M059J (cell line): ENCODE measurements around the gene LMO2. TPM values are rescaled to one million over a fixed set of nuclear protein-coding genes. Genes with fewer than 3 reads are reported as not detected.
A peak's percentile ranks its signal among the peaks of the same experiment; 100 is the strongest.

ENCODE experiments used
- DNase-seq: peaks from one replicate; pipeline ENCODE4 v3.0.0-alpha.2; 2012; ENCODE audit warnings: low read depth
- total RNA-seq: library from RNA; depleted of rRNA; stranded (reverse); fragments of >200 nt; shearing (Covaris generic); gene quantifications from 2 replicates; pipeline ENCODE4 v1.2.3, GENCODE V29; 2014

Gene LMO2
- total RNA-seq, 1 experiment from 2014 or later: 0.54 TPM

GRCh38 chr11:33889296-33889695, 2.6 kb downstream of the LMO2 start:
- no peak for DNase-seq

GRCh38 chr11:33887886-33888285, 4.0 kb downstream of the LMO2 start:
- no peak for DNase-seq

GRCh38 chr11:33885338-33886005, 6.4 kb downstream of the LMO2 start:
- peak; percentile 55 for DNase-seq

- no peak for DNase-seq
Observed at GRCh38 chr11:33884601-33885000, 7.3 kb downstream of the LMO2 start.

- DNase-seq: no peak
Observed at GRCh38 chr11:33884035-33884434, 7.8 kb downstream of the LMO2 start.

- no peak for DNase-seq
Observed at GRCh38 chr11:33881651-33882503, 10.0 kb downstream of the LMO2 start.

- DNase-seq: no peak
Observed at GRCh38 chr11:33880979-33881378, 10.9 kb downstream of the LMO2 start.

- DNase-seq: no peak
Observed at GRCh38 chr11:33879375-33879774, 12.5 kb downstream of the LMO2 start.

- no peak for DNase-seq
Observed at GRCh38 chr11:33877038-33877437, 14.8 kb downstream of the LMO2 start.

- no peak for DNase-seq
Observed at GRCh38 chr11:33875621-33876294, 16.1 kb downstream of the LMO2 start.

GRCh38 chr11:33874910-33875490, 16.9 kb downstream of the LMO2 start:
- no peak for DNase-seq

GRCh38 chr11:33874433-33874832, 17.4 kb downstream of the LMO2 start:
- DNase-seq: no peak

- DNase-seq: peak; percentile 44
Observed at GRCh38 chr11:33869481-33870422, 22.1 kb downstream of the LMO2 start.

GRCh38 chr11:33868647-33869461, 23.0 kb downstream of the LMO2 start:
- DNase-seq: no peak

- DNase-seq: no peak
Observed at GRCh38 chr11:33867996-33868646, 23.8 kb downstream of the LMO2 start.

- no peak for DNase-seq
Observed at GRCh38 chr11:33867561-33867960, 24.3 kb downstream of the LMO2 start.

GRCh38 chr11:33866936-33867335, 24.9 kb downstream of the LMO2 start:
- DNase-seq: no peak

- no peak for DNase-seq
Observed at GRCh38 chr11:33864479-33864878, 27.4 kb downstream of the LMO2 start.

GRCh38 chr11:33863418-33864172, 28.3 kb downstream of the LMO2 start:
- no peak for DNase-seq
